H9 (cell line): ENCODE data around the gene LRRC34. TPM values are rescaled to one million over a fixed set of nuclear protein-coding genes. Genes with fewer than 3 reads are reported as not detected.

Source experiments
- DNase-seq: peaks from one replicate; pipeline ENCODE4 v3.0.0-alpha.2; 2017
- H2AFZ ChIP-seq: one replicate; pipeline ENCODE4 v1.6.1; 2013; ENCODE audit warnings: mild to moderate bottlenecking, low read length, control low read depth, moderate library complexity
- H2AK5ac ChIP-seq: 2 replicates; pipeline ENCODE4 v1.6.1; 2013; ENCODE audit warnings: low read length, control low read depth, mixed read lengths; ENCODE audit not compliant: insufficient read length
- H2BK120ac ChIP-seq: one replicate; pipeline ENCODE4 v1.6.1; 2013; ENCODE audit warnings: low read depth, mild to moderate bottlenecking, low read length, control low read depth, inconsistent platforms; ENCODE audit not compliant: poor library complexity, severe bottlenecking
- H2BK12ac ChIP-seq: 2 replicates; pipeline ENCODE4 v1.6.1; 2013; ENCODE audit warnings: low read length, control low read depth, mixed read lengths, low read depth; ENCODE audit not compliant: insufficient read length
- H2BK15ac ChIP-seq: 2 replicates; pipeline ENCODE4 v1.6.1; 2013; ENCODE audit warnings: low read depth, low read length, control low read depth
- H2BK20ac ChIP-seq: one replicate; pipeline ENCODE4 v1.6.1; 2013; ENCODE audit warnings: low read depth, mild to moderate bottlenecking, low read length, control low read depth, inconsistent platforms; ENCODE audit not compliant: poor library complexity, severe bottlenecking
- H2BK5ac ChIP-seq: 2 replicates; pipeline ENCODE4 v1.6.1; 2013; ENCODE audit warnings: low read length, control low read depth, mixed read lengths; ENCODE audit not compliant: insufficient read length
- H3K14ac ChIP-seq: 2 replicates; pipeline ENCODE4 v1.6.1; 2013; ENCODE audit warnings: low read length, control low read depth; ENCODE audit not compliant: insufficient read depth
- H3K18ac ChIP-seq: 2 replicates; pipeline ENCODE4 v1.6.1; 2013; ENCODE audit warnings: low read depth, mild to moderate bottlenecking, mixed read lengths, low read length, control low read depth; ENCODE audit not compliant: insufficient read length
- H3K23ac ChIP-seq: 2 replicates; pipeline ENCODE4 v1.6.1; 2013; ENCODE audit warnings: low read length, control low read depth, mixed read lengths, low read depth; ENCODE audit not compliant: insufficient read length
- H3K23me2 ChIP-seq: 2 replicates; pipeline ENCODE4 v1.6.1; 2013; ENCODE audit warnings: low read depth, mild to moderate bottlenecking, mixed read lengths, low read length, control low read depth; ENCODE audit not compliant: insufficient read length, poor library complexity, severe bottlenecking
- H3K27ac ChIP-seq: 2 replicates; pipeline ENCODE4 v1.5.1; 2013; ENCODE audit warnings: low read length, control low read depth, mixed read lengths, low read depth; ENCODE audit not compliant: insufficient read length
- H3K27me3 ChIP-seq: 2 replicates; pipeline ENCODE4 v1.6.1; 2013; ENCODE audit warnings: low read length, control low read depth, inconsistent platforms; ENCODE audit not compliant: insufficient read depth
- H3K4ac ChIP-seq: 2 replicates; pipeline ENCODE4 v1.6.1; 2013; ENCODE audit warnings: low read depth, mild to moderate bottlenecking, control low read depth, inconsistent platforms, low read length, moderate library complexity
- H3K4me1 ChIP-seq: 2 replicates; pipeline ENCODE4 v1.6.1; 2013; ENCODE audit warnings: low read length, control low read depth, inconsistent platforms; ENCODE audit not compliant: insufficient read depth
- H3K4me2 ChIP-seq: 2 replicates; pipeline ENCODE4 v1.6.1; 2013; ENCODE audit warnings: low read length, control low read depth, mixed read lengths; ENCODE audit not compliant: insufficient read length, insufficient read depth
- H3K56ac ChIP-seq: 2 replicates; pipeline ENCODE4 v1.6.1; 2013; ENCODE audit warnings: low read depth, mild to moderate bottlenecking, mixed read lengths, low read length, control low read depth; ENCODE audit not compliant: insufficient read length
- H3K79me1 ChIP-seq: 2 replicates; pipeline ENCODE4 v1.6.1; 2013; ENCODE audit warnings: low read depth, mild to moderate bottlenecking, moderate library complexity, low read length, control low read depth, inconsistent platforms; ENCODE audit not compliant: insufficient read depth, poor library complexity, severe bottlenecking
- H3K79me2 ChIP-seq: 2 replicates; pipeline ENCODE4 v1.6.1; 2013; ENCODE audit warnings: low read length, control low read depth, inconsistent platforms; ENCODE audit not compliant: insufficient read depth
- H3K9ac ChIP-seq: 2 replicates; pipeline ENCODE4 v1.6.1; 2013; ENCODE audit warnings: low read length, control low read depth, mixed read lengths; ENCODE audit not compliant: insufficient read length; ENCODE audit errors: extremely low read depth
- H3K9me3 ChIP-seq: one replicate; pipeline ENCODE4 v1.6.1; 2013; ENCODE audit warnings: low read depth, low read length, inconsistent platforms; ENCODE audit not compliant: control insufficient read depth
- H3T11ph ChIP-seq: one replicate; pipeline ENCODE4 v1.6.1; 2013; ENCODE audit warnings: mild to moderate bottlenecking, low read length, control low read depth, inconsistent platforms
- H4K20me1 ChIP-seq: one replicate; pipeline ENCODE4 v1.6.1; 2013; ENCODE audit not compliant: control insufficient read depth, insufficient read length, insufficient read depth
- H4K5ac ChIP-seq: 2 replicates; pipeline ENCODE4 v1.6.1; 2013; ENCODE audit warnings: low read depth, mild to moderate bottlenecking, mixed read lengths, low read length, control low read depth; ENCODE audit not compliant: insufficient read length
- H4K8ac ChIP-seq: replicated peaks from 2 replicates; pipeline ENCODE4 v1.6.1; 2013; ENCODE audit warnings: low read length, control low read depth, mixed read lengths, low read depth; ENCODE audit not compliant: insufficient read length
- H4K91ac ChIP-seq: 2 replicates; pipeline ENCODE4 v1.6.1; 2013; ENCODE audit warnings: low read depth, mild to moderate bottlenecking, moderate library complexity, mixed read lengths, low read length, control low read depth; ENCODE audit not compliant: insufficient read length
- H3K27ac Mint-ChIP-seq, 3 experiments: 2 replicates in 2 of 3; 3 replicates in 1 of 3; pipeline ENCODE4 v1.8.0; 2020 to 2021; ENCODE audit warnings: mixed read lengths in 3 of 3, mild to moderate bottlenecking in 1 of 3, moderate library complexity in 1 of 3
- H3K27me3 Mint-ChIP-seq: 2 replicates; pipeline ENCODE4 v1.8.0; 2021; ENCODE audit warnings: low read depth, mild to moderate bottlenecking, moderate library complexity, mixed read lengths
- H3K36me3 Mint-ChIP-seq, 3 experiments: 2 replicates in 2 of 3; 3 replicates in 1 of 3; pipeline ENCODE4 v1.8.0; 2020 to 2021; ENCODE audit warnings: low read depth in 3 of 3, mixed read lengths in 3 of 3; ENCODE audit not compliant: insufficient read depth in 1 of 3
- H3K4me1 Mint-ChIP-seq, 2 experiments: 2 replicates each; pipeline ENCODE4 v1.8.0; 2020; ENCODE audit warnings: mixed read lengths in 2 of 2
- H3K4me3 Mint-ChIP-seq, 2 experiments: 2 replicates in 1 of 2; 3 replicates in 1 of 2; pipeline ENCODE4 v1.8.0; 2020 to 2021; ENCODE audit warnings: mild to moderate bottlenecking in 2 of 2, mixed read lengths in 2 of 2, moderate library complexity in 1 of 2
- H3K9me3 Mint-ChIP-seq, 2 experiments: 2 replicates in 1 of 2; 3 replicates in 1 of 2; pipeline ENCODE4 v1.8.0; 2020; ENCODE audit warnings: mild to moderate bottlenecking in 2 of 2, mixed read lengths in 2 of 2, moderate library complexity in 1 of 2
- CTCF ChIP-seq: fragments of 200-600 bp; sonication (generic); conservative IDR thresholded peaks from 3 replicates; pipeline ENCODE4 v1.8.0; 2021; ENCODE audit warnings: antibody characterized with exemption, mild to moderate bottlenecking
- WGBS: extraction: QIAGEN DNeasy Blood & Tissue Kit; methylation state at CpG from one replicate; pipeline ENCODE4 v1.1.7; 2013; ENCODE audit warnings: missing lambda C conversion rate, low lambda C conversion rate, mixed read lengths; ENCODE audit not compliant: insufficient read length; ENCODE audit errors: extremely low coverage; 5-methylcytosine and 5-hydroxymethylcytosine counted together
- total RNA-seq: library from RNA; stranded (reverse); gene quantifications from 2 replicates; pipeline ENCODE4 v1.2.1, GENCODE V29; 2021

The LRRC34 gene
- total RNA-seq, 1 experiment from 2014 or later = 4.6 TPM

GRCh38 chr3:169772897-169773816 lies 39.5 kb downstream of the LRRC34 start, which contains the start of gene MYNN:
TSS of gene MYNN (plus strand) at chr3:169773396. CDS start at chr3:169774296, 900 bp downstream.
- Histone ChIP-seq H3K56ac (no peak within 1 kb of the TSS), H3K79me1 (no peaks in the 10 kb centered on the region), H2AK5ac (no peak within 1 kb of the TSS), H4K5ac (no peak within 1 kb of the TSS), H2BK15ac (no peak within 1 kb of the TSS), H3K9me3 (no peaks in the 10 kb centered on the region), H3T11ph (peak within 1 kb of the TSS; percentile 80), H3K9ac (peak within 1 kb of the TSS; percentile 93), H2BK5ac (no peak within 1 kb of the TSS), H2BK12ac (no peak within 1 kb of the TSS), H3K4me2 (peak within 1 kb of the TSS; percentile 96), H2BK20ac (no peak within 1 kb of the TSS), H4K8ac (no peak within 1 kb of the TSS), H2AFZ (no peak within 1 kb of the TSS), H4K91ac (no peak within 1 kb of the TSS), H3K23ac (no peak within 1 kb of the TSS), H3K79me2 (peaks cover 7% of the 10 kb centered on the region; the same call in 1 of the 2 replicates), H3K4me1 (no peaks in the 10 kb centered on the region), H3K4ac (no peak within 1 kb of the TSS; the same call in 1 of the 2 replicates), H3K27ac (peak within 1 kb of the TSS; percentile 85), H3K14ac (peak within 1 kb of the TSS; percentile 93), H3K23me2 (no peaks in the 10 kb centered on the region), H4K20me1 (no peaks in the 10 kb centered on the region), H3K27me3 (no peaks in the 10 kb centered on the region), H3K18ac (peak within 1 kb of the TSS; percentile 94), H2BK120ac (peak within 1 kb of the TSS; percentile 75)
- peak; percentile 90 for DNase-seq
- no CpG with 5 or more reads among the region's 61 CpGs for WGBS
- TF ChIP-seq CTCF = no peak
- no peaks in the 10 kb centered on the region; a peak in 1 of 5 replicates for H3K9me3 Mint-ChIP-seq
- no peaks in the 10 kb centered on the region; the same call in 1 of the 2 replicates for H3K27me3 Mint-ChIP-seq
- H3K27ac Mint-ChIP-seq = peak within 1 kb of the TSS; percentile 98 to 100 (median 100)
- H3K4me3 Mint-ChIP-seq = peak within 1 kb of the TSS; percentile 94 to 98
- peaks cover 5 to 37% (median 36%) of the 10 kb centered on the region in 3 experiments for H3K36me3 Mint-ChIP-seq
- peaks cover 28 to 30% of the 10 kb centered on the region in 2 experiments for H3K4me1 Mint-ChIP-seq
